ENCODE results near the gene STEEP1. TPM values are rescaled to one million over a fixed set of nuclear protein-coding genes. Genes with fewer than 3 reads are reported as not detected.

STEEP1 gene
- total RNA-seq, 2 donors from 2014 or later, result 17.4 to 17.8 TPM

GRCh38 chrX:119523664-119524184, 41.5 kb downstream of the STEEP1 start:
- Histone ChIP-seq H3K4me1 (no peaks in the 10 kb centered on the region), H3K4me3 (no peak overlapping the region), H3K36me3 (no peaks in the 10 kb centered on the region), H3K9me3 (no peaks in the 10 kb centered on the region), H3K27ac (no peak overlapping the region), H3K27me3 (no peaks in the 10 kb centered on the region)
- TF ChIP-seq, protein P1, sequence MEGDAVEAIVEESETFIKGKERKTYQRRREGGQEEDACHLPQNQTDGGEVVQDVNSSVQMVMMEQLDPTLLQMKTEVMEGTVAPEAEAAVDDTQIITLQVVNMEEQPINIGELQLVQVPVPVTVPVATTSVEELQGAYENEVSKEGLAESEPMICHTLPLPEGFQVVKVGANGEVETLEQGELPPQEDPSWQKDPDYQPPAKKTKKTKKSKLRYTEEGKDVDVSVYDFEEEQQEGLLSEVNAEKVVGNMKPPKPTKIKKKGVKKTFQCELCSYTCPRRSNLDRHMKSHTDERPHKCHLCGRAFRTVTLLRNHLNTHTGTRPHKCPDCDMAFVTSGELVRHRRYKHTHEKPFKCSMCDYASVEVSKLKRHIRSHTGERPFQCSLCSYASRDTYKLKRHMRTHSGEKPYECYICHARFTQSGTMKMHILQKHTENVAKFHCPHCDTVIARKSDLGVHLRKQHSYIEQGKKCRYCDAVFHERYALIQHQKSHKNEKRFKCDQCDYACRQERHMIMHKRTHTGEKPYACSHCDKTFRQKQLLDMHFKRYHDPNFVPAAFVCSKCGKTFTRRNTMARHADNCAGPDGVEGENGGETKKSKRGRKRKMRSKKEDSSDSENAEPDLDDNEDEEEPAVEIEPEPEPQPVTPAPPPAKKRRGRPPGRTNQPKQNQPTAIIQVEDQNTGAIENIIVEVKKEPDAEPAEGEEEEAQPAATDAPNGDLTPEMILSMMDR (IDR thresholded peaks at IDR 0.05), result no peak
- DNase-seq (ENCODE audit: low spot score), result no peak

DNA sequence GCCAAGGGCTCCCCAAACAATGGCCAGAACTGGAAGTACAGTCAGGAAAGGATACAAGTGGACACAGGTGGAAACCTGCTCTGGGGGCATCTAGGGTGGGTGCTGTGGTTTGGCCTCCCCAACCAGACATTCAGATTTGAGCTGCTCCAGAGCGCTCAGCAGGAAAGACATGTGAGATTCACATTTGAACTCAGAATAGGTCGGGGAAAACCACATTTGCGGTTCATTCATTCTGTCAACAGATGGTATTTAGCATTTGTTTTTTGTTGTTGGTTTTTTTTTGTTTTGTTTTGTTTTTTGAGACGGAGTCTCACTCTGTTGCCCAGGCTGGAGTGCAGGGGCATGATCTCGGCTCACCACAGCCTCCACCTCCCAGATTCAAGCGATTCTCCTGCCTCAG, 44.0 kb downstream of the STEEP1 start:
- Histone ChIP-seq H3K36me3 (no peaks in the 10 kb centered on the region), H3K27me3 (no peaks in the 10 kb centered on the region), H3K4me3 (no peak overlapping the region), H3K4me1 (no peaks in the 10 kb centered on the region), H3K27ac (no peak overlapping the region), H3K9me3 (no peaks in the 10 kb centered on the region)
- TF ChIP-seq, protein P1 (IDR thresholded peaks at IDR 0.05), result no peak
- no peak for DNase-seq (ENCODE audit: low spot score)

GRCh38 chrX:119518371-119518770, 46.8 kb downstream of the STEEP1 start:
- no peak overlapping the region for H3K27ac ChIP-seq
- no peaks in the 10 kb centered on the region for H3K9me3 ChIP-seq
- no peaks in the 10 kb centered on the region for H3K27me3 ChIP-seq
- no peak overlapping the region for H3K4me3 ChIP-seq
- H3K4me1 ChIP-seq, result no peaks in the 10 kb centered on the region
- no peaks in the 10 kb centered on the region for H3K36me3 ChIP-seq
- TF ChIP-seq, protein P1 (IDR thresholded peaks at IDR 0.05), result no peak
- no peak for DNase-seq (ENCODE audit: low spot score)

DNA sequence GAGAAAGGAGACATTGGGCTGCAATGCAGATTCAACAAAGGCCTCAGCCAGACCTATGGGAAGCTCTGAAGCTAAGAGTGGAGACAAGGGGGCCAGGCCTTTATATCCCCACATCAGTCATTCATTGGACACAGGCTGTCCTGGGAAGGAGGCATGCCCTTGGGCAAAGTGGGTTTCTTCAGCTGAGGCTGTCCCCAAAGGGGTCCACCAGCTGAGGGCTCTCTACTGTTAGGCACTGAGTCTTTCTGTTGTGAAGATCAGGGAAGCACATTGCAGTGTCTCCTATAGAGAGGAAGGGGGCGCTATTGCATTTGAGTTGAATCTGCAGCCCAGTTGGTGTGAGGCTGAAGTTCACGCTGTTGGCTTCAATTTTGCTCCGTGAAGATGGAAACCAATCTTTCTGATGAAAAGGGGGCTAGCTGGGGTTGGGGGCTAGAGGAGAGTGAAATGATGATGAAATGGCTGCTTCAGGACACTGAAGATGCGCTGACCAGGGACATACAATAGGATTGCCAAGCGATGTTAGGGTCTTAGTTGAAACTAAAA, 49.0 kb downstream of the STEEP1 start:
- H3K4me3 ChIP-seq, result no peak overlapping the region
- H3K9me3 ChIP-seq, result no peaks in the 10 kb centered on the region
- no peaks in the 10 kb centered on the region for H3K36me3 ChIP-seq
- TF ChIP-seq, protein P1 (IDR thresholded peaks at IDR 0.05), result peak; percentile 37 to 82
- no peak for DNase-seq (ENCODE audit: low spot score)
- no peaks in the 10 kb centered on the region for H3K27me3 ChIP-seq
- H3K4me1 ChIP-seq, result no peaks in the 10 kb centered on the region
- H3K27ac ChIP-seq, result no peak overlapping the region

GRCh38 chrX:119512146-119512800, 52.9 kb downstream of the STEEP1 start:
- H3K4me3 ChIP-seq, result no peak overlapping the region
- DNase-seq (ENCODE audit: low spot score), result peak; percentile 62
- no peaks in the 10 kb centered on the region for H3K36me3 ChIP-seq
- no peaks in the 10 kb centered on the region for H3K9me3 ChIP-seq
- no peaks in the 10 kb centered on the region for H3K27me3 ChIP-seq
- TF ChIP-seq, protein P1 (IDR thresholded peaks at IDR 0.05), result peak; percentile 49 to 72
- H3K27ac ChIP-seq, result no peak overlapping the region
- no peaks in the 10 kb centered on the region for H3K4me1 ChIP-seq

All from right atrium auricular region (tissue), 2 donors.